ENCODE results near the gene SNRNP25.

Gene SNRNP25

DNA sequence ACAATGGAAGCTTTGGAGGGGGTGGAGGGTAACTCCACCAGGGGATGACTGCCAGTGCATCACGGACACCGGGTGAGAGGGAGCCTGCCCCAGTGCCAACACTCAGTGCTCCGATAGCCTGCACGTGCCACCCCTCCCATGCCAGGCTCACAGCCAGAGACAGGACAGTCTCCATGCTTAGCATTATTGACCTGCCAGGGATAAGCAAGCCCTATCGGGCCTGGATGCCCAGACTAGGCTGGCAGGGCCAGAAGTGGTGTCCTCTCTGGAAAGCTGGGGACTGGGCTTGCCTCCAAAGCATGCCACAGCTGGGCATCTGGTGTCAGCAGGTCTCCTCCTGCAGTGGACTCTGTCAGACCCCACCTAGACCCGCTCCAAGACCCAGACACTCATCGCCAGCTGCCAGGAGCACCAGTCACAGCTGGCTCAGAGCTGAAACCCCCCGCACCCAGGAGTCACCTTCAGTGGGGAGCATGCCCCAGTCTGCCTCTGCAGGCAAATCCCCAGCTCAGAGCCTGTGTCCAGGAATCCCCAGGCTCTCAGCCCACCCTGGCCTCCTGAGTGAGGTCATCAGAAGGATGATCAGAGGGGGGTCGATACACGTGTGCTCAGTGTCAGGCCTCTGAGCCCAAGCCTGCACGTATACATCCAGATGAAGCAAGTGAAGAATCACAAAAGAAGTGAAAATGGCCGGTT, 20.6 kb downstream of the SNRNP25 start:
- no peak for DNase-seq (ENCODE audit: low read depth, low spot score)
- H3K4me3 ChIP-seq (ENCODE audit: low read length), result no peak overlapping the region

DNA sequence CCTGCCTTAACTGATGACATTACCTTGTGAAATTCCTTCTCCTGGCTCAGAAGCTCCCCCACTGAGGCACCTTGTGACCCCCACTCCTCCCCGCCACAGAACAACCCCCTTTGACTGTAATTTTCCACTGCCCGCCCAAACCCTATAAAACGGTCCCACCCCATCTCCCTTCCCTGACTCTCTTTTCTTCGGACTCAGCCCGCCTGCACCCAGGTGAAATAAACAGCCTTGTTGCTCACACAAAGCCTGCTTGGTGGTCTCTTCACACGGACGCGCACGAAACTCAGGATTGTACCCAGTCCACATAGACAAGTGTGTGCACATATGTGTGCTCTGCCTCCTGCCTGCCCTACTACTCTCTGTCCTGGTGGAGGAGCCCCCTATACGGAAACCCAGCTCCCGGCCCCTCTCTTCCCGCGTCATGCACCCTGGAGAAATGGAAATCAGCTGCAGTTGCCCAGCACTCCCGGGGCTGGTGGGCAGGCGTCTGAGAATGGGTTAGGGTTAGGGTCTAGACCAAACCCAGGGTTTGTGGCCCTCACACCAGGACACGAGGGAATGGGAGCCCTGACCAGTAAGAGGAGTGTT, 21.2 kb downstream of the SNRNP25 start:
- DNase-seq (ENCODE audit: low read depth, low spot score), result no peak
- H3K4me3 ChIP-seq (ENCODE audit: low read length), result no peak overlapping the region

DNA sequence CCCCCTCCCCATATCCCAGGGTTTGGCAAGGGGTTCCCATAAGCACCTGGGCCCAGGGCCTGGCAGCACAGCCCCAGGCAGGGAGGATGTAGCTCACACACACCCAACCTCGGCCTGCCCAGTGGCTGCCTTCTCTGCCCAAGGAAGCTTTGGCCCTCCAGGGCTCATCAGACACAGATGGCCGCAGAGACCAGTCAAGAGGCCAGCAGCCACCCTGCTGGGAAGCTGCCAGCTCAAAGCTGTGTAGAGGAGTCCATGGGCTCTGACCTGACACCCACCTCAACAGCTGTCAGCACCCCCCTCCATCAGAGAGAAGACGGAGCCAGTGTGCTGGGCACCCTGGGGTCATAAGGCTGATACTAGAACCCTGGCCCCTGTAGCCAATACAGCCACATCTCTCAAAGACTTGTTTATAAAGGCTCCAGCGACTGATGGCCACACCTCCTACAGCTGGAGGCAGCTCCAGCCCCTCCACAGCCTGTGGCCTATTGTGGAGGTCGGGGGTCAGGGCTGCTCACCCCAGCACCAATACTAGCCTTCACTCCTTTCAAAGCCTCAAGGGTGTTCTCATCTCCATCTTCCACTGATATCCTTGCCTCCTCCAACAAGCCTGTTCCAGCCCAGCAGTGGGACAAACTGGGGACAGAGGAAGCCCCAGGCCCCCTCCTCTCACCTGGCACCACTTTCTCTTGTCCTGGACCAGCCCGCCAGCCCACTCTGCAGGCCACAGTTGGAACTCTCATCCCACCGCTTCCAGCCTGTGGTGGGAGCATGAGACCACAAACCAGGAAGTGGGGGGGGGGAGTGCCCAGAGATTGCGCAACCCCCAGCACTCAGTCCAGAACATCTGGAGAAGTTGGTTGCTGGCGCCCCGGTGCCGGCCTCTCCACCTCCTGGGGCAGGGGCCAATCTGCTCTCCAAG, 22.2 kb downstream of the SNRNP25 start:
- no peak overlapping the region for H3K4me3 ChIP-seq (ENCODE audit: low read length)
- peak; percentile 69 for DNase-seq (ENCODE audit: low read depth, low spot score)

DNA sequence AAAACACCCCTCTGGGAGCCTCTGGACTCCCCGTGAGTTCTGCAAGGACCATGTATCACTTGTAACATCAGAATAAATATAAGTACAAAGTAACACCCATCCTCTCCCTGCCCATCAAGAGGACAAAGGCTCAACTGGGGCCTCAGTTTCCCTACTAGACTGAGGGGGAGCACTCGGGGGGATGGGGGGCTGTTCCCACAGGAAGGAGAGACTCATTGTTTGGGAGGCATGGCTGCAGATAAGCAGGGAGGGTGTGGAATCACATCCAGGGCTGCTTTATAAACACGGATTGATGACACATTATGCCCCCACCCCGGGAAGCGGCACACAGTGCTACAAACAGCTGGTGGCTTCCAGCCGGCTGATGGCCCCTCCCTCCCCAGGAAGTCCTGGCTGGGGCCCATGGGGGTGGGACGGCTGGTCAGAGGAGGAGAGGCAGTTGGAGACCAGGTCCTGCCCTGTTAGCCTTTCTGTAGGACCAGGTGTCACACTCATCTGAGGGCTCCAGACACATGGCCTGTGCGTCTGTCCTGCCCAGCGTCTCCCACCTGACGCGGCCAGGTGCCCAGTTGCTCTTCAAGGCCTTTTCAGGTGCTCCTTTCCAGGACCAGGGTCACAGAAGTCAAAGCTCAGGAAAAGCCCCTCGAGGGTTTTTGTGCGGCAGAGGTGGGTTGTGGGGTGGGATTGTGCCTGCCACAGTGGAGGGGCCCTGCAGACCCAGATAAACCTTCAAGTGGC, 23.1 kb downstream of the SNRNP25 start:
- peak overlapping the region; percentile 59 for H3K4me3 ChIP-seq (ENCODE audit: low read length)
- DNase-seq (ENCODE audit: low read depth, low spot score), result no peak

DNA sequence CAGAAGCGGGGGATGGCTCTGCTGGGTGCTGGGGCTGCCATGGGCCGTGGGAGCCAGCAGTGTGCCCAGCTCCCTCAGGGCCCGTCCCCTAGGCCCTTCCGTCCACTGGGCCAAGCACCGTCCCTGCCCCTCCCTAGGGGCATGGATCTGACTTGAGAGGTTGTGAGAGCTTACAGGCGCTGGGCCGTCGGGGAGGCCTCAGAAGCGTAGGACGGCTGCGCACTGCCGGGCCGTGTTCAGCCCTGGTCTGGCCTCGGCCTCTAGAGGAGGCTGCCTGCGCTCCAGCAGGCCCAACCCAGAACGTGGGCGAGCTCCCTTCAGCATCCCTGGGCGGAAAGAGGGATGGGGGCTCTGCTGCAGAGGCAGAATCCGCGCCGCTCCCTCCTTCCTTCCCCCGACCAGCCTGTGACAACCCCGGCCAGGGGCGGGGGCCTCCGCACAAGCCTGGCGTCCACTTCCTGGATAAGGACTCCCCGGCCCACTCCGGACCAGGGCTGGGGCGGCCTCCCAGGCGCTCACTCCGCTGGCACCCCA, 23.7 kb downstream of the SNRNP25 start:
- H3K4me3 ChIP-seq (ENCODE audit: low read length), result peak overlapping the region; percentile 59
- no peak for DNase-seq (ENCODE audit: low read depth, low spot score)

DNA sequence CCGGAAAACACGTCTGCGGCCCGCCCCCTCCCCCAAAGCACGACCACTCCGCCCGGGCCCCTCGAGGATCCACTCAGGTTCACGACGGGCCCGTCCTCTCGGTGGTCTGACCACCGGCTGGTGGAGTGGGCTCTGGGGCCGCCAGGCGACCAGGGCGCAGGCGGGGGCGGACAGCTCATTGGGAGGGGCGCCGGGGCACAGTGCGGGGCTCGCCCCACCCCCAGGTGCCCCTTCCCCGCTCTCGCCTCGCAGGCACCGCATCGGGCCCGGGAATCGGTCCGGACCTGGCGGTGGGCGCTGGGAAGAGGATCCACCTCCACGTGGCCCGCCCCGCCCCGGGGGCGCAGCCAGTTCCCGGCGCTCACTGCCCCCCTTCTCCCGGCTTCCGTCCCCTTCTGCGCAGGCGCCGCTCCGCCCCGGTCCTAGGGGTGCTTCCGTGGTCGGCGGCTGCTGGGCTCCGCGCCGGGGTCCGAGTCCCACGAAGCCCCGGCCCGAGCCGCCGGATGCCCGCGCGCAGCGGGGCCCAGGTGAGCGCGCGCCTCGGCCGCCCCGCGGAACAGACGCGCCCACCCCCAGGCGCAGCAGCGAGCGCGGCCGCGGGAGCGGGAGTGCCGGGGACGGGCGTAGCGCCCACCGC, 24.3 kb downstream of the SNRNP25 start, which contains the start of gene MPG:
Gene MPG (plus strand): TSS at position 419 of the 637 bp plus-strand sequence. CDS start 85 bp downstream, at position 504.
- peak; percentile 58 for DNase-seq (ENCODE audit: low read depth, low spot score)
- peak within 1 kb of the TSS; percentile 59 for H3K4me3 ChIP-seq (ENCODE audit: low read length)

DNA sequence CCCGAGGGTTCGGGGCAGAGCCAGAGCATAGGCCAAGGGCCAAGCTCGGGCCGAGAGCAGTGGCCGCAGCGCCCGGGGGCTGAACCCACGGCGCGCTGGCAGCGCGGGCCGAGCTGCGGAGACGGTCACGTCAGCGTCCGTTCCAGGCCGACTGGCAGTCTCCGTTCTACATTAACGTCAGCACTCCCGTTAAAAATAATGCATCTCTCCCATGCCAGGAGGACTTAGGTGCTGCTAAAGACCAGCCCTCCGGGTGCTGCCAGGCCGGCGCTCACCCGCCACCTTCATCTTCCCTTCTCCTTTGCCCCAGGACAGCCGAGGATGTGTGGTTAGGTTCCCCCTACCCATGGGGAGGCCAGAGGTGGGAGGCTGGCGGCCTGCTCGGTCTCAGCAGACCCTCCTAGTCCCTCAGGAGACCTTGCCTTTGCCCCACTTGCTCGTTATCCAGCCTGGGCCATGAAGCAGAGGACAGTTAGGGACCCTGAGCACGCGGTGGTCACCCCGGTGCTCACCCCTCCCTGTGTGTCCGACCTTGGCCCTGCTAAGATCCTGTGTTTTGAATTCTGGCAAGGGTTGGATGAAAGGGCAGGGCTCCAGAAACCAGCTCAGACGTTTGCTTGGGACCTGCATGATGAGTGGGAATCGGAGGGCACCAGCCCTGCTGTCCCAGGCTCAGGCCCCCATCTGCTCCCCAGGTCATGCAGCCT, 25.0 kb downstream of the SNRNP25 start:
- DNase-seq (ENCODE audit: low read depth, low spot score), result no peak
- peak overlapping the region; percentile 59 for H3K4me3 ChIP-seq (ENCODE audit: low read length)

DNA sequence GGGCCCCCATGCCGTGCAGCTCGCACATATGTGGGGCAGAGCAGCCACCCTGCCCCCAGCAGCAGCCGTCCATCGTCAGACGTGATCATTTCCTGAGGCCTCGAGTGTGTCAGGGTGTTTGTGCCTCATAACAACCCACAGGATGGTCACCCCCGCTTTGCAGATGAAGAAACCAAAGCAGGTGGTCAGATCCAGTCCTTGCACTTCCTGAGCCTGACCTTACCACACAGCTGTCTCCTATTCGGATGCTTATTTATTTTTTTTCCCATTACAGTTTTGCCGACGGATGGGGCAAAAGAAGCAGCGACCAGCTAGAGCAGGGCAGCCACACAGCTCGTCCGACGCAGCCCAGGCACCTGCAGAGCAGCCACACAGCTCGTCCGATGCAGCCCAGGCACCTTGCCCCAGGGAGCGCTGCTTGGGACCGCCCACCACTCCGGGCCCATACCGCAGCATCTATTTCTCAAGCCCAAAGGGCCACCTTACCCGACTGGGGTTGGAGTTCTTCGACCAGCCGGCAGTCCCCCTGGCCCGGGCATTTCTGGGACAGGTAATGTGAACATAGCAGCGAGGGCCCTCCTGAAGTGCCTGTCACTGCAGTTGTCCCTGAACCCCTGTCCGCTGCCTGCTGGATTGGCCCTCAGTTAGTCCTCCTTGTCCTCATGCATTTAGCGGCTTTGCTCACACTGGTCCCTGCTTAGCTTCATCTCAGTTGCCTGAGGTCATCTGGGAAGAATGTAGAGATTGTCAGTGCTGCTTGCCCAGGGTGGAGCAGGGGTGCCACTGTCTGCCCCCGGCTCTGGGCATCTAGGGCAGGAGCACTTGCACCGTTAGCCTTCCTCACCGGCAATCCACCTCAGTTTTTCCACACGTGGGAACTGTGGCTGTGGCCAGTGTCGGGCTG, 25.8 kb downstream of the SNRNP25 start:
- no peak for DNase-seq (ENCODE audit: low read depth, low spot score)
- peak overlapping the region; percentile 59 for H3K4me3 ChIP-seq (ENCODE audit: low read length)

DNA sequence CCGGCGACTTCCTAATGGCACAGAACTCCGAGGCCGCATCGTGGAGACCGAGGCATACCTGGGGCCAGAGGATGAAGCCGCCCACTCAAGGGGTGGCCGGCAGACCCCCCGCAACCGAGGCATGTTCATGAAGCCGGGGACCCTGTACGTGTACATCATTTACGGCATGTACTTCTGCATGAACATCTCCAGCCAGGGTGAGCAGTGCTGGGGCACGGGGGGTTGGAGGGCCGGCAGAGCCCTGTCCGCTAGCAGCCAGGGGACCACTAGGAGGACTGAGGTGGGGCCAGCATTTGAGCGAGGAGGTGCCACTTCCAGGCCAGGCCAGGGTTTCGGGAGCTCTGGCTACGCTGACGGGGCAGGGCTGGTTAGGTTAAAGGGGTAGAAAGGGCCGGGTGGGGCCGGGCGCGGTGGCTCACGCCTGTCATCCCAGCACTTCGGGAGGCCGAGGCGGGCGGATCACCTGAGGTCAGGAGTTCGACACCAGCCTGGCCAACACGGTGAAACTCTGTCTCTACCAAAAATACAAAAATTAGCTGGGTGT, 29.5 kb downstream of the SNRNP25 start:
- no peak for DNase-seq (ENCODE audit: low read depth, low spot score)

DNA sequence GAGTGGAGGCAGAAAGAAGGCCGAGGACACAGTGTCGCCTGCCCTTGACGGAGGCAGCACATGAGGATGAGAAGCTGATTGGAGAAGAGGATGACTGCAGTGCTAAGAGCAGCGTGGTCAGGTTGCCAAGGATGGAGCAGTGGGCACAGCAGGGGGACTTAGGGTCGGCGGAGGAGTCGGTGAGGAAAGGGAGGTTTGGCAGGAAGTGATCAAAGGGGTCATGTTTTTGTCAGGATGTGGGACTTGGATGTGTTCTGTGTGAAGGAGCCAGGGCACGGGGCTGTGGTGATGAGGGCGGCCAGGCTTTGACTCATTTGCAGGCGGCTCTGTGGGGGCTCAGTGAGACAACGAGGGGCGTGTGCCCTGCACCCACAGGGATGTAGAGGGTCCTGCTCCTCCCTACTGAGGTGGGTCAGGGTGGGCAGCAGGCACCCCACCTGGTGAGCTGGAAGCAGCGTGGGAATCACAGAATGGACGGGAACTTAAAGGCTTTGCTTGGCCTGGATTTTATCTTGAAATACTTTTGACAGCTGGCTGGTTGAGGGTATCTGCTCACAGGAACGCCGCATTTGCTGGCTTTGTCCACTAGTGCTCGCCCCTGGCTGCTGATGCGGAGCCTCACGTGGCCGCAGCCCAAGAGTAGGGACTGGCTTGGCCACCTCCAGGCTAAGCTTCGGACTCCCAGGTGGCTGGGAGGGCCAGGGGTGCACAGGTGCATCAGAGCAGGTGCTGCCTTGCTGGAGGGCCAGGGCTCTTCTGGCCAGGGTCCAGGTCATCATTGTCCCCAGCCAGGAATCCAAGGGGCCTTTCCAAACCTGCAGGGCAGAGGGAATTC, 30.4 kb downstream of the SNRNP25 start:
- DNase-seq (ENCODE audit: low read depth, low spot score), result peak; percentile 56
- H3K4me3 ChIP-seq (ENCODE audit: low read length), result no peak overlapping the region

More for the DNA sequence above, 29.5 kb downstream of the SNRNP25 start:
- H3K4me3 ChIP-seq (ENCODE audit: low read length), result no peak overlapping the region

DNA sequence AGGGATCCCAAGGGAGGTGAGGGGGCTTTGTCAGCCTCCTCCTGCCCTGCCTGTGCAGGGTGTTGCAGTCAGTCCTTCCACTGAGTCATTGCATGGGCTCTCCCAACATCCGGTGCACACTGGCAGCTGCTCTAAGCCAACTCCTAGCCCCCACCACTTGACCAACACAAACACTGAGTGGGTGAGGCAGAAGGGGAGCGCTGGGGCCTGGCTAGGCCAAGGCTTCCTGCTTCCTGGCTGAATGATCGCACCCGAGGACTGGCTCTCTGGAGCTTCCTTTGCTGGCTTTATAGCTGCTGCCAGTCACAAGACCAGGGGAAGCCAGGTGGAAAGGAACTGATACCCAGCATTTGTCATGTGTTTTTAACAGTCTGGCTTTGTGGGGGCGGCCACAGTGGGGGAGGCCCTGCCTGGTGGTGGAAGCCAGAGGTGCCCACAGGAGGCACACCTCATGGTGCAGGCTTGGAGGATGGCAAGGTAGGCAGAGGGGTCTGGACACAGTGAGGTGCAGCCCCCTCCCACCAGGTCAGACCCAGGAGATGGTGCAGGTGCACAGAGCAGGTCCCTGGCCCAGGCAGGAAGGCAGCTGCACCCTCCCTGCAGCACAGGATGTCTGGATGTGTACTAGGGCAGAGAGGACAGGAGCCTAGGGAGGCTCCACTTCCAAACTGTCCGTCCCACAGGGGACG, 31.2 kb downstream of the SNRNP25 start:
- DNase-seq (ENCODE audit: low read depth, low spot score), result peak; percentile 59
- no peak overlapping the region for H3K4me3 ChIP-seq (ENCODE audit: low read length)

DNA sequence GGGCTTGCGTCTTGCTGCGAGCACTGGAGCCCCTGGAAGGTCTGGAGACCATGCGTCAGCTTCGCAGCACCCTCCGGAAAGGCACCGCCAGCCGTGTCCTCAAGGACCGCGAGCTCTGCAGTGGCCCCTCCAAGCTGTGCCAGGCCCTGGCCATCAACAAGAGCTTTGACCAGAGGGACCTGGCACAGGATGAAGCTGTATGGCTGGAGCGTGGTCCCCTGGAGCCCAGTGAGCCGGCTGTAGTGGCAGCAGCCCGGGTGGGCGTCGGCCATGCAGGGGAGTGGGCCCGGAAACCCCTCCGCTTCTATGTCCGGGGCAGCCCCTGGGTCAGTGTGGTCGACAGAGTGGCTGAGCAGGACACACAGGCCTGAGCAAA, 31.8 kb downstream of the SNRNP25 start:
- no peak for DNase-seq (ENCODE audit: low read depth, low spot score)
- no peak overlapping the region for H3K4me3 ChIP-seq (ENCODE audit: low read length)

DNA sequence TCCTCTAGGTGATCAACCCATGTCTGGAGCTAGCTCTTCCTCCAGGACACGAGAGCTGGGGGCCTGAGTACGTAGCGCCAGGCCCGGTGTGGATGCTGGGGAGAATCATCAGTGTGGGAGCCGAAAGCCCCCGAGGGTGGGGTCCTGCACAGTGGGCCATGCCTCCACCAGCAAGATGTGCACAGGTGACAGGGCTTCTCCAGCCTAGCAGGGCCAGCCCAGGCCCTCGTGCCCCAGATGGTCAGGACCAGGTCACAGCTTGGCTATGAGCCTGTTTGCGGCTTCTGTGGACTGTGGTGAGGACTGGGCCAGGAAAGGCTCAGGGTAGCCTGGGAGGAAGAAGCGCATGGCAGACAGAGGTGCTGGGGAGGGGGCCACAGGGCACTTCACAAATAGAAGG, 32.2 kb downstream of the SNRNP25 start:
- no peak overlapping the region for H3K4me3 ChIP-seq (ENCODE audit: low read length)
- DNase-seq (ENCODE audit: low read depth, low spot score), result no peak

DNA sequence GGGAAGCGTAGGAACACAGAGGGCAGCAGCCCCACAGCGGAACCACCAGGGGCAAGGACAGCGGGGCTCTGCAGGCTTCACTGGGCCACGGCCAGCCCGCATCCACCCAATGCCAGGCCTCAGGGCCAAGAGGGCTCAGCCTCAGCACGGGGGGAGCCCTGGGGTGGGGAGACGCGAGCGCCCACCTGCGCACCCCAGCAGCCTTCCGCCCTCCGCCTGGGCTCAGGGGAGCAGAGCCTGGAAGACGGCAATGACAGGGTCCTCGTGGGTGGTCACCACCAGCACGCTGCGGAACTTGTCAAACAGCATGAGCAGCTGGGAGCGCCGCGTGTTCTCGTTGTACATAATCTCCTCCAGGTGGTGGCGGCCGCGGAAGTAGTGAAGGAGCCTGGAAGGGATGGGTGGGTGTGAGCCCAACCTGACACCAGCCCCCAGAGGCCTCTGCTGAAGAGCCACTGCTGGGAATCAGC, 32.9 kb downstream of the SNRNP25 start:
- H3K4me3 ChIP-seq (ENCODE audit: low read length), result no peak overlapping the region
- no peak for DNase-seq (ENCODE audit: low read depth, low spot score)

DNA sequence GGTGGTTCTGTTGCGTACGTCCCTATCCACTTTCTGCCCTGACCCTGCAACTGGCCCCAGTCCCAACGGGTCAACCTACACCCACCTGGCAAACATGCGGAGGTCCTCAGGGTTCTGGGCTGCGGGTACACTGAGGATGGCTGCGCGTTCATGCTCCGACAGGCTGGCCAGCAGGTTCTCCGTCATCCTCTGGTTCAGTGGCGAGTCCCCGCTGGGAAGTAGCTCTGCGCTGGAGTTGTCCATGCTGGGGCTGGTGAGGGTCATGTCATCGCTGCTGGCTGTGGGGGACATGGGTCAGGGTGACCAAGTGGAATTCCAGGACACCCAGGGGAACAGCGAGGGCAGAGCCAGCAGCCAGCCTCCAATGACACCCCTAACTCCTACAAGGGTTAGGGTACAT, 35.0 kb downstream of the SNRNP25 start:
- H3K4me3 ChIP-seq (ENCODE audit: low read length), result no peak overlapping the region
- DNase-seq (ENCODE audit: low read depth, low spot score), result no peak

All from Jurkat, Clone E6-1 (cell line).